Effector memory CD4-positive, alpha-beta T cell (primary cell): ENCODE results near the gene PDGFC.
"Not testable (repeated sequence)": the region's sequence is repeated elsewhere in the genome, so short reads cannot be mapped to it uniquely, and the experiment has no call there.

Experiments used
- DNase-seq, 3 donors: peaks; one replicate each; pipeline ENCODE4 v3.0.0-alpha.2; 2020
- H3K27ac ChIP-seq: 2 replicates; pipeline ENCODE4 v1.7.0; 2013; ENCODE audit warnings: mild to moderate bottlenecking, low read length, moderate library complexity; ENCODE audit not compliant: insufficient read depth, poor library complexity, severe bottlenecking
- H3K27me3 ChIP-seq: replicated peaks from 2 replicates; pipeline ENCODE4 v1.7.0; 2013; ENCODE audit warnings: mild to moderate bottlenecking, low read length; ENCODE audit not compliant: insufficient read depth, control insufficient read depth, poor library complexity, severe bottlenecking
- H3K36me3 ChIP-seq: 2 replicates; pipeline ENCODE4 v1.7.0; 2013; ENCODE audit warnings: mild to moderate bottlenecking, low read length, moderate library complexity; ENCODE audit not compliant: control insufficient read depth, insufficient read depth
- H3K4me1 ChIP-seq: 2 replicates; pipeline ENCODE4 v1.7.0; 2013; ENCODE audit warnings: low read length, mild to moderate bottlenecking; ENCODE audit not compliant: control insufficient read depth, insufficient read depth, poor library complexity, severe bottlenecking
- H3K4me3 ChIP-seq: 2 replicates; pipeline ENCODE4 v1.7.0; 2013; ENCODE audit warnings: low read length, low read depth, mild to moderate bottlenecking; ENCODE audit not compliant: insufficient read depth, poor library complexity, severe bottlenecking
- H3K9me3 ChIP-seq: 2 replicates; pipeline ENCODE4 v1.7.0; 2013; ENCODE audit warnings: mild to moderate bottlenecking, low read length, moderate library complexity; ENCODE audit not compliant: control insufficient read depth

Gene PDGFC

DNA sequence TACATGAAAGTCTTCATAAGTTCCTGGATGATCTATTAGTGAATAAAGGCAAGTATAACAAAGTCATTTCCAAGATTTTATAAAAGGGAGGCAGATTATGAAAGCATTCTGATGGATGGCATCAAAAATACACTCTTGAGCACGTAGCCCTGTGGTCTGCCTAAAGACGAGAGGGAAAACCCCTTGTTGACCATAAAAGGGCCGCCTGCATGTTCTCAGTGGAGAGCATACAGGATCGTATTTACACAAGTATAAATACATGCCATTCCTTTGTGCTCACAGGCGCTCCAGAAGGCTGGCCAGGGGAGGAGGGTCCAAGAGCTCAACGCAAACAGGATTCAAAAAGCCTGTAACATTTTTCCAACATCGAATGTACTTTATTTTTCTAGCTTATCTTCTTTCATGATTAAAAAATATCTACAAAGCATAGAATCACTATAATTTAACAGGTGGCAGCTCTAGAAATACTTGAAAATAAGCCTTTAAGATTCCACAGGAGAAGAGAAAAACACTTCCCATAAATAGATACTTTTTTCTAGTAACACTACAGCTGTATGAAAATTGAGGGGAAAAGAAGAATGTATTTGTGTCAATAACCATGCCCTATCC, 29.6 kb downstream of the PDGFC start:
- no peak overlapping the region for H3K4me3 ChIP-seq
- H3K27ac ChIP-seq: no peak overlapping the region
- H3K36me3 ChIP-seq: no peaks in the 10 kb centered on the region
- no peaks in the 10 kb centered on the region for H3K27me3 ChIP-seq
- H3K4me1 ChIP-seq: no peaks in the 10 kb centered on the region
- H3K9me3 ChIP-seq: no peaks in the 10 kb centered on the region
- DNase-seq: no peak

DNA sequence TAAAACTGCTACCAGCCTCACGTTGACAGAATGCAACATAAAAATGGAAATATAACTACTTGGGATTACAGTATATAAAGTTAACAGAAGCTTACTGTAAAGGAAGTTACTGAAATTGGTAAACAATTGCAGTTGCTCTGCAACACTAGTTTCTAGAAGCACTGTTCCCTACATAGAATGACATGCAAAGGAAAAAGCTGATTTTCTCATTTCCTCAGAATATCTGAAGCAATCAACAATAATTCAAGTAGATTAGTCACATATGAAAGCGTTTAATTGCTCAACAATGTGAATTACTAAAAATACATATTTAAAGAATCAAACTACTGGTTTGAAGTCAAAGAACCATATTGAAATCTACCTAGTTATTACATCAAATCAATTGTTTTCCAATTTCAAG, 31.8 kb downstream of the PDGFC start:
- DNase-seq: no peak

DNA sequence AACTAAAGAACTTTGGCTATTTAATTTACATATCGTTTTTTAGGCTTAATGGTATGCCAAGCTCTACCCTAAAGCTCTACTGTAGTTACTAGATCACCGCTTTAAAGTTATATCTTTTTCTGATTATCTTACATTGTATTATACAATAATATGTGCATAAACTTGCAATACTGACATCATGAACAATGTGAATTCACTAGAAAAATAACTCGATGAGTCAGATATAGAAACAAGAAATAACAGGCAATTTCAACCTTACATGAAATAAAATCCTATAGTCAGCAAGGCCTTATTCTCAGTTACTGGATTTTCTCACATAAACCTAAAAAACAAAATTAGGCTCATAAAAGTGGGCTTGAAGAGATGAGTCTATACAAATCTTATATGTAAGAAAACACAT, 32.5 kb downstream of the PDGFC start:
- H3K4me1 ChIP-seq: no peaks in the 10 kb centered on the region
- no peaks in the 10 kb centered on the region for H3K36me3 ChIP-seq
- no peaks in the 10 kb centered on the region for H3K9me3 ChIP-seq
- no peak overlapping the region for H3K4me3 ChIP-seq
- H3K27ac ChIP-seq: no peak overlapping the region
- no peaks in the 10 kb centered on the region for H3K27me3 ChIP-seq
- DNase-seq: no peak

More for the DNA sequence above, 31.8 kb downstream of the PDGFC start:
- H3K27ac ChIP-seq: no peak overlapping the region
- H3K9me3 ChIP-seq: no peaks in the 10 kb centered on the region
- no peaks in the 10 kb centered on the region for H3K27me3 ChIP-seq
- H3K36me3 ChIP-seq: no peaks in the 10 kb centered on the region
- no peak overlapping the region for H3K4me3 ChIP-seq
- no peaks in the 10 kb centered on the region for H3K4me1 ChIP-seq

DNA sequence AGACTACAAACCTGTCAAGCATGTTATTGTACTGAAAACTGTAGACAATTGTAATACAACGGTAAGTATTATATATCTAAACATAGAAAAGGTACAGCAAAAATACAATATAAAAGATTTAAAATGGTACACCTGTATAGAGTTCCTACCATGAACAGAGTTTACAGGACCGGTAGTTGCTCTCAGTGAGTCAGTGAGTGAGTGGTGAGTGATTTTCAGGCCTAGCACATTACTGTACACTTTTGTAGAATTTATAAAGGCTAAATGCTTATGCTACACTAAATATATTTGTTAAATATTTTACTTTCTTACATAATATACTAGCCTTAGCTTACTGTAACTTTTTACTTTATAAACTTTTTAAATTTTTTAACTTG, 37.4 kb downstream of the PDGFC start:
- Histone ChIP-seq H3K27me3 (no peaks in the 10 kb centered on the region), H3K36me3 (no peaks in the 10 kb centered on the region), H3K9me3 (no peaks in the 10 kb centered on the region), H3K4me1 (no peaks in the 10 kb centered on the region), H3K27ac (no peak overlapping the region), H3K4me3 (no peak overlapping the region)
- no peak for DNase-seq

DNA sequence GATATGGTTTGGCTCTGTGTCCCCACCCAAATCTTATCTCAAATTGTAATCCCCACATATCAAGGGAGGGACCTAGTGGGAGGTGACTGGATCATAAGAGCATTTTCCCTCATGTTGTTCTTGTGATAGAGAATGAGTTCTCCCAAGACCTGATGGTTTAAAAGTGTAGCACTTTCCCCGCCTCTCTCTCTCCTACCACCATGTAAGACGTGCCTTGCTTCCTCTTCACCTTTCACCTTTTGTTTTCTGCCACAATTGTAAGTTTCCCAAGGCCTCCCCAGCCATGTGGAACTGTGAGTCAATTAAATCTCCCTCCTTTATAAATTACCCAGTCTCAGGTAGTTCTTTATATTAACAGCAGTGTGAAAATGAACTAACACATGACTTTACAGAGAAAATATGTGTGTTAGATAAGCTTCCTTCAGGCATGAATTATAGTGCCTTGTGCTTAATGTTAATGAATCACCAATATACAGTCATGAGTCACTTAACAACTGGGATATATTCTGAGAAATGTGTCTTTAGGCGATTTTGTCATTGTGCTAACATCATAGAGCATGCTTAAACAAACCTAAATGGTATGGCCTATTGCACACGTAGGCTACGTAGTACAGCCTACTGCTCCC, 37.9 kb downstream of the PDGFC start:
- no peaks in the 10 kb centered on the region for H3K4me1 ChIP-seq
- no peaks in the 10 kb centered on the region for H3K27me3 ChIP-seq
- H3K27ac ChIP-seq: no peak overlapping the region
- no peak overlapping the region for H3K4me3 ChIP-seq
- no peaks in the 10 kb centered on the region for H3K36me3 ChIP-seq
- H3K9me3 ChIP-seq: no peaks in the 10 kb centered on the region
- no peak for DNase-seq

- not testable (repeated sequence) for H3K9me3 ChIP-seq, H3K36me3 ChIP-seq, DNase-seq, H3K4me3 ChIP-seq, H3K27me3 ChIP-seq, H3K27ac ChIP-seq, H3K4me1 ChIP-seq
Observed at GRCh38 chr4:156932360-156932759, 39.2 kb downstream of the PDGFC start.

- DNase-seq: no peak
- Histone ChIP-seq H3K27me3 (no peaks in the 10 kb centered on the region), H3K4me1 (no peaks in the 10 kb centered on the region), H3K27ac (no peak overlapping the region), H3K9me3 (no peaks in the 10 kb centered on the region), H3K36me3 (no peaks in the 10 kb centered on the region), H3K4me3 (no peak overlapping the region)
Observed at GRCh38 chr4:156931267-156931666, 40.3 kb downstream of the PDGFC start.

GRCh38 chr4:156929386-156930105, 42.1 kb downstream of the PDGFC start:
- DNase-seq: no peak
- Histone ChIP-seq H3K4me1 (no peaks in the 10 kb centered on the region), H3K9me3 (no peaks in the 10 kb centered on the region), H3K4me3 (no peak overlapping the region), H3K36me3 (no peaks in the 10 kb centered on the region), H3K27me3 (no peaks in the 10 kb centered on the region), H3K27ac (no peak overlapping the region)

GRCh38 chr4:156924774-156925315, 46.8 kb downstream of the PDGFC start:
- no peak overlapping the region for H3K27ac ChIP-seq
- H3K36me3 ChIP-seq: no peaks in the 10 kb centered on the region
- no peaks in the 10 kb centered on the region for H3K4me1 ChIP-seq
- DNase-seq: no peak
- H3K27me3 ChIP-seq: no peaks in the 10 kb centered on the region
- H3K9me3 ChIP-seq: no peaks in the 10 kb centered on the region
- H3K4me3 ChIP-seq: no peak overlapping the region

GRCh38 chr4:156923525-156923924, 48.1 kb downstream of the PDGFC start:
- no peak for DNase-seq
- Histone ChIP-seq H3K36me3 (no peaks in the 10 kb centered on the region), H3K27ac (no peak overlapping the region), H3K9me3 (no peaks in the 10 kb centered on the region), H3K4me3 (no peak overlapping the region), H3K27me3 (no peaks in the 10 kb centered on the region), H3K4me1 (no peaks in the 10 kb centered on the region)
